Measurements from ENCODE around the gene TNP2.

- no peak for TF ChIP-seq CTCF (IDR thresholded peaks at IDR 0.05)
- no peak for TF ChIP-seq POLR2AphosphoS5 (IDR thresholded peaks at IDR 0.05)
Measured at GRCh38 chr16:11272921-11273720, 4.0 kb upstream of the TNP2 start, which contains the start of gene PRM3.
